ENCODE data around the gene SIX1. TPM values are rescaled to one million over a fixed set of nuclear protein-coding genes. Genes with fewer than 3 reads are reported as not detected.

The SIX1 gene
- total RNA-seq, 1 experiment from 2014 or later: 2.5 TPM

- Histone ChIP-seq H3K9me2 (ENCODE audit: insufficient read depth) (no peaks in the 10 kb centered on the region), H3K4me1 (ENCODE audit: control insufficient read depth in 1 of 2, insufficient read depth in 2 of 2, low read length in 2 of 2) (peaks cover 3 to 22% of the 10 kb centered on the region in 2 experiments; a peak in 2 of 4 replicates), H3K36me3 (ENCODE audit: control insufficient read depth in 1 of 2, insufficient read depth in 2 of 2, low read length in 2 of 2) (no peaks in the 10 kb centered on the region), H3K4me3 (replicated peaks in 1 of 2; ENCODE audit: low read depth in 1 of 2, low read length in 2 of 2) (no peak overlapping the region), H3K9me3 (ENCODE audit: control insufficient read depth in 1 of 2, insufficient read depth in 1 of 2, low read depth in 1 of 2, low read length in 2 of 2) (no peaks in the 10 kb centered on the region), H3K9ac (ENCODE audit: low read length) (no peak overlapping the region), H4K20me1 (ENCODE audit: insufficient read depth) (no peaks in the 10 kb centered on the region), H3K27ac (ENCODE audit: low read depth, low read length) (no peak overlapping the region), H3K79me2 (ENCODE audit: insufficient read depth, low read length) (peaks cover 7% of the 10 kb centered on the region; the same call in 1 of the 2 replicates), H2AFZ (ENCODE audit: low read depth, low read length, poor library complexity, severe bottlenecking) (no peak overlapping the region), H3K4me2 (ENCODE audit: low read length) (peak overlapping the region; percentile 80), H3K27me3 (ENCODE audit: insufficient read depth, low read length) (peaks cover 11% of the 10 kb centered on the region; the same call in 1 of the 2 replicates)
- CTCF ChIA-PET: no interaction called here
- POLR2A ChIA-PET: no interaction called here
- TF ChIP-seq ELF1 (IDR thresholded peaks at IDR 0.05; ENCODE audit: borderline replicate concordance, low read depth) (no peak), POLR2AphosphoS5 (IDR thresholded peaks at IDR 0.05; ENCODE audit: low read depth, low read length) (no peak), EGR1 (IDR thresholded peaks at IDR 0.05; ENCODE audit: low read depth) (no peak), CEBPB (IDR thresholded peaks at IDR 0.05; ENCODE audit: low read depth) (no peak), ZFX (IDR thresholded peaks at IDR 0.05) (no peak), MAX (IDR thresholded peaks at IDR 0.05) (no peak), YY1 (IDR thresholded peaks at IDR 0.05; ENCODE audit: extremely low read depth, insufficient replicate concordance, low read depth, low read length) (no peak), FOSL1 (IDR thresholded peaks at IDR 0.05; ENCODE audit: low read depth) (no peak), EZH2 (IDR thresholded peaks at IDR 0.05) (no peak), POLR2A (IDR thresholded peaks at IDR 0.05; ENCODE audit: borderline replicate concordance, extremely low read depth, insufficient read depth, insufficient read length) (no peak), ZNF274 (IDR thresholded peaks at IDR 0.05; ENCODE audit: low read depth, low read length) (no peak), JUND (IDR thresholded peaks at IDR 0.05) (no peak), SIN3A (IDR thresholded peaks at IDR 0.05; ENCODE audit: low read depth) (no peak), REST (IDR thresholded peaks at IDR 0.05; ENCODE audit: low read depth) (no peak), SRF (IDR thresholded peaks at IDR 0.05; ENCODE audit: low read depth) (no peak), CTCF (IDR thresholded peaks at IDR 0.05 in 2 of 3, conservative IDR thresholded peaks at IDR 0.05 in 1 of 3; ENCODE audit: borderline replicate concordance in 1 of 3, insufficient read depth in 1 of 3, low read depth in 2 of 3, low read length in 2 of 3) (no peak), SP1 (IDR thresholded peaks at IDR 0.05; ENCODE audit: low read depth) (no peak)
- no peak for DNase-seq (ENCODE audit: low read depth, low spot score)
- no TSS peak for BruUV-seq (replicated peaks)
- intact Hi-C loops (cut with micrococcal nuclease): loop anchor here (5.0 kb wide), 1 partner anchor 75 kb away; the partner anchor contains the start of gene SIX4
- RAD21 ChIA-PET (ENCODE audit: low non-redundant PET in 1 of 2, low total read pairs in 2 of 2, uncharacterized antibody in 2 of 2, unreplicated experiment in 2 of 2): interaction anchor here in 1 of 2 experiments (0.7 kb wide), 1 partner anchor 351 kb away, joined by 3 read pairs; no protein-coding TSS in a partner anchor
- no peak for ATAC-seq
Observed at GRCh38 chr14:60647081-60647836, 2.0 kb downstream of the SIX1 start.
